HepG2 (cell line): Measurements from ENCODE around the gene MYCBPAP.

Source experiments
- ATAD3A ChIP-seq: sonication (generic); formaldehyde crosslinking; IDR thresholded peaks from 2 replicates; pipeline ENCODE4 v1.4.0; 2020; ENCODE audit warnings: missing genetic modification reagents
- HES4 ChIP-seq: sonication (generic); formaldehyde crosslinking; IDR thresholded peaks from 2 replicates; pipeline ENCODE4 v1.9.0; 2021; ENCODE audit warnings: mild to moderate bottlenecking, missing genetic modification reagents, borderline replicate concordance
- HNRNPK ChIP-seq: fragments of 200-400 bp; formaldehyde crosslinking; IDR thresholded peaks from 2 replicates; pipeline ENCODE4 v1.6.1; 2018; ENCODE audit warnings: low read length, low read depth, moderate library complexity, mild to moderate bottlenecking; ENCODE audit not compliant: poor library complexity, severe bottlenecking
- HOXA3 ChIP-seq: sonication (generic); formaldehyde crosslinking; IDR thresholded peaks from 2 replicates; pipeline ENCODE4 v1.5.0; 2020; ENCODE audit warnings: missing genetic modification reagents
- POLR2A ChIP-seq, 2 experiments: IDR thresholded peaks; 2 replicates each; pipeline ENCODE4 v1.6.1; 2011; ENCODE audit warnings: low read depth in 2 of 2, low read length in 2 of 2, mild to moderate bottlenecking in 1 of 2, moderate library complexity in 1 of 2; ENCODE audit not compliant: insufficient read depth in 1 of 2
- SMARCC2 ChIP-seq: fragments of 450-650 bp; IDR thresholded peaks from 2 replicates; pipeline ENCODE4 v1.6.1; 2017; ENCODE audit warnings: antibody characterized with exemption, mild to moderate bottlenecking
- SRF ChIP-seq: IDR thresholded peaks from 2 replicates; pipeline ENCODE4 v1.6.1; 2011; ENCODE audit warnings: mild to moderate bottlenecking, low read depth, low read length, moderate library complexity
- ZNF503 ChIP-seq: sonication (generic); formaldehyde crosslinking; IDR thresholded peaks from 2 replicates; pipeline ENCODE4 v1.4.0; 2020; ENCODE audit warnings: missing genetic modification reagents
- ZSCAN30 ChIP-seq: sonication (generic); formaldehyde crosslinking; IDR thresholded peaks from 2 replicates; pipeline ENCODE4 v1.5.0; 2020; ENCODE audit warnings: mild to moderate bottlenecking, missing genetic modification reagents
- TF ChIP-seq, protein P1 (sequence below): sonication (generic); formaldehyde crosslinking; IDR thresholded peaks from 2 replicates; pipeline ENCODE4 v1.5.0; 2020; ENCODE audit warnings: mild to moderate bottlenecking, missing genetic modification reagents, moderate library complexity
- TF ChIP-seq, protein P2 (sequence below): IDR thresholded peaks from 2 replicates; pipeline ENCODE4 v1.4.0; 2020; ENCODE audit warnings: mild to moderate bottlenecking, missing genetic modification reagents

DNA sequence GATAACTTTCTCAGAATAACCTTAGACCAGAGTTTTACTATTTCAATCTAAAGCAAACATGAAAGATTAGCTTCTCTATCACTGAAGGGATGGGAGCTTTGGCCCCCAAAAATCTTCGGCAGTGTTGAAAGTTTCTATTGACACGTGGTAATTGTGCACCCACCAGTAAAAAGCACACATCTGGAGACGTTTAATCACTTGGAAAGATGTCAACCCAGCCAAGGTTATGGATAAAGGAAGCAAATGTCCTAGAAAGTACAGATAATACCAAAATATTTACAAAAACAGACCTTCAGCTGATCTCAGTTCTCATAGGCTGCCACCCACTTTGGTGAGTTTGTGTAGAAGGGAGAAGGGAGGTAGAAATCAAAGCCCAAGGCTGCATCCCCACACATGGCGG lies 5.3 kb downstream of the MYCBPAP start:
- TF ChIP-seq ATAD3A (CRISPR knock-in tag), result no peak
- TF ChIP-seq HES4 (CRISPR knock-in tag), result no peak
- TF ChIP-seq, protein P1, sequence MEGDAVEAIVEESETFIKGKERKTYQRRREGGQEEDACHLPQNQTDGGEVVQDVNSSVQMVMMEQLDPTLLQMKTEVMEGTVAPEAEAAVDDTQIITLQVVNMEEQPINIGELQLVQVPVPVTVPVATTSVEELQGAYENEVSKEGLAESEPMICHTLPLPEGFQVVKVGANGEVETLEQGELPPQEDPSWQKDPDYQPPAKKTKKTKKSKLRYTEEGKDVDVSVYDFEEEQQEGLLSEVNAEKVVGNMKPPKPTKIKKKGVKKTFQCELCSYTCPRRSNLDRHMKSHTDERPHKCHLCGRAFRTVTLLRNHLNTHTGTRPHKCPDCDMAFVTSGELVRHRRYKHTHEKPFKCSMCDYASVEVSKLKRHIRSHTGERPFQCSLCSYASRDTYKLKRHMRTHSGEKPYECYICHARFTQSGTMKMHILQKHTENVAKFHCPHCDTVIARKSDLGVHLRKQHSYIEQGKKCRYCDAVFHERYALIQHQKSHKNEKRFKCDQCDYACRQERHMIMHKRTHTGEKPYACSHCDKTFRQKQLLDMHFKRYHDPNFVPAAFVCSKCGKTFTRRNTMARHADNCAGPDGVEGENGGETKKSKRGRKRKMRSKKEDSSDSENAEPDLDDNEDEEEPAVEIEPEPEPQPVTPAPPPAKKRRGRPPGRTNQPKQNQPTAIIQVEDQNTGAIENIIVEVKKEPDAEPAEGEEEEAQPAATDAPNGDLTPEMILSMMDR, result no peak
- TF ChIP-seq SRF, result no peak
- no peak for TF ChIP-seq ZNF503
- TF ChIP-seq HNRNPK, result no peak
- TF ChIP-seq SMARCC2, result no peak
- no peak for TF ChIP-seq ZSCAN30 (CRISPR knock-in tag)
- TF ChIP-seq POLR2A (IDR thresholded peaks at IDR 0.05; ENCODE audit: insufficient read depth in 1 of 2, low read depth in 2 of 2, low read length in 2 of 2), result no peak
- no peak for TF ChIP-seq HOXA3 (CRISPR knock-in tag)
- TF ChIP-seq, protein P2, sequence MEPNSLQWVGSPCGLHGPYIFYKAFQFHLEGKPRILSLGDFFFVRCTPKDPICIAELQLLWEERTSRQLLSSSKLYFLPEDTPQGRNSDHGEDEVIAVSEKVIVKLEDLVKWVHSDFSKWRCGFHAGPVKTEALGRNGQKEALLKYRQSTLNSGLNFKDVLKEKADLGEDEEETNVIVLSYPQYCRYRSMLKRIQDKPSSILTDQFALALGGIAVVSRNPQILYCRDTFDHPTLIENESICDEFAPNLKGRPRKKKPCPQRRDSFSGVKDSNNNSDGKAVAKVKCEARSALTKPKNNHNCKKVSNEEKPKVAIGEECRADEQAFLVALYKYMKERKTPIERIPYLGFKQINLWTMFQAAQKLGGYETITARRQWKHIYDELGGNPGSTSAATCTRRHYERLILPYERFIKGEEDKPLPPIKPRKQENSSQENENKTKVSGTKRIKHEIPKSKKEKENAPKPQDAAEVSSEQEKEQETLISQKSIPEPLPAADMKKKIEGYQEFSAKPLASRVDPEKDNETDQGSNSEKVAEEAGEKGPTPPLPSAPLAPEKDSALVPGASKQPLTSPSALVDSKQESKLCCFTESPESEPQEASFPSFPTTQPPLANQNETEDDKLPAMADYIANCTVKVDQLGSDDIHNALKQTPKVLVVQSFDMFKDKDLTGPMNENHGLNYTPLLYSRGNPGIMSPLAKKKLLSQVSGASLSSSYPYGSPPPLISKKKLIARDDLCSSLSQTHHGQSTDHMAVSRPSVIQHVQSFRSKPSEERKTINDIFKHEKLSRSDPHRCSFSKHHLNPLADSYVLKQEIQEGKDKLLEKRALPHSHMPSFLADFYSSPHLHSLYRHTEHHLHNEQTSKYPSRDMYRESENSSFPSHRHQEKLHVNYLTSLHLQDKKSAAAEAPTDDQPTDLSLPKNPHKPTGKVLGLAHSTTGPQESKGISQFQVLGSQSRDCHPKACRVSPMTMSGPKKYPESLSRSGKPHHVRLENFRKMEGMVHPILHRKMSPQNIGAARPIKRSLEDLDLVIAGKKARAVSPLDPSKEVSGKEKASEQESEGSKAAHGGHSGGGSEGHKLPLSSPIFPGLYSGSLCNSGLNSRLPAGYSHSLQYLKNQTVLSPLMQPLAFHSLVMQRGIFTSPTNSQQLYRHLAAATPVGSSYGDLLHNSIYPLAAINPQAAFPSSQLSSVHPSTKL, result no peak
